ENCODE data around the gene DCLK2. TPM values are rescaled to one million over a fixed set of nuclear protein-coding genes. Genes with fewer than 3 reads are reported as not detected.

DCLK2 gene
- total RNA-seq, 1 experiment from 2014 or later = 2.7 TPM

GRCh38 chr4:150106886-150107285 is 28.6 kb downstream of the DCLK2 start:
- BruUV-seq (replicated peaks) = no TSS peak
- intact Hi-C loops (cut with micrococcal nuclease) = no loop called here

More at GRCh38 chr4:150106886-150107285, 28.6 kb downstream of the DCLK2 start:
- ChIA-PET CTCF (no interaction called here), RAD21 (ENCODE audit: low non-redundant PET in 1 of 2, low total read pairs in 2 of 2, uncharacterized antibody in 2 of 2, unreplicated experiment in 2 of 2) (no interaction called here), POLR2A (no interaction called here)
- Histone ChIP-seq H3K4me2 (ENCODE audit: low read length) (no peak overlapping the region), H3K27ac (ENCODE audit: low read depth, low read length) (no peak overlapping the region), H3K9ac (ENCODE audit: low read length) (no peak overlapping the region), H3K27me3 (ENCODE audit: insufficient read depth, low read length) (no peaks in the 10 kb centered on the region), H3K36me3 (ENCODE audit: control insufficient read depth in 1 of 2, insufficient read depth in 2 of 2, low read length in 2 of 2) (no peaks in the 10 kb centered on the region), H3K9me3 (ENCODE audit: control insufficient read depth in 1 of 2, insufficient read depth in 1 of 2, low read depth in 1 of 2, low read length in 2 of 2) (no peaks in the 10 kb centered on the region), H4K20me1 (ENCODE audit: insufficient read depth) (no peaks in the 10 kb centered on the region), H2AFZ (ENCODE audit: low read depth, low read length, poor library complexity, severe bottlenecking) (no peak overlapping the region), H3K79me2 (ENCODE audit: insufficient read depth, low read length) (no peaks in the 10 kb centered on the region), H3K4me3 (replicated peaks in 1 of 2; ENCODE audit: low read depth in 1 of 2, low read length in 2 of 2) (no peak overlapping the region), H3K4me1 (ENCODE audit: control insufficient read depth in 1 of 2, insufficient read depth in 2 of 2, low read length in 2 of 2) (no peaks in the 10 kb centered on the region), H3K9me2 (ENCODE audit: insufficient read depth) (no peaks in the 10 kb centered on the region)
- no peak for DNase-seq (ENCODE audit: low read depth, low spot score)
- TF ChIP-seq ZFX (IDR thresholded peaks at IDR 0.05) (no peak), EZH2 (IDR thresholded peaks at IDR 0.05) (no peak), CTCF (IDR thresholded peaks at IDR 0.05 in 2 of 3, conservative IDR thresholded peaks at IDR 0.05 in 1 of 3; ENCODE audit: borderline replicate concordance in 1 of 3, insufficient read depth in 1 of 3, low read depth in 2 of 3, low read length in 2 of 3) (no peak), FOSL1 (IDR thresholded peaks at IDR 0.05; ENCODE audit: low read depth) (no peak), POLR2A (IDR thresholded peaks at IDR 0.05; ENCODE audit: borderline replicate concordance, extremely low read depth, insufficient read depth, insufficient read length) (no peak), POLR2AphosphoS5 (IDR thresholded peaks at IDR 0.05; ENCODE audit: low read depth, low read length) (no peak), EZH2phosphoT487 (IDR thresholded peaks at IDR 0.05; ENCODE audit: borderline replicate concordance) (no peak), SIN3A (IDR thresholded peaks at IDR 0.05; ENCODE audit: low read depth) (no peak), ELF1 (IDR thresholded peaks at IDR 0.05; ENCODE audit: borderline replicate concordance, low read depth) (no peak), ZNF274 (IDR thresholded peaks at IDR 0.05; ENCODE audit: low read depth, low read length) (no peak), CBX3 (IDR thresholded peaks at IDR 0.05; ENCODE audit: low read depth) (no peak)
- ATAC-seq = no peak

Data from HCT116 (cell line).